Choroid plexus epithelial cell (primary cell): ENCODE data around the gene PIBF1.
"Not testable (repeated sequence)": the region's sequence is repeated elsewhere in the genome, so short reads cannot be mapped to it uniquely, and the experiment has no call there.

Experiments used
- DNase-seq: peaks from one replicate; pipeline ENCODE4 v3.0.0-alpha.2; 2010; ENCODE audit warnings: low read depth
- H3K4me3 ChIP-seq: 2 replicates; pipeline ENCODE4 v1.5.1; 2011; ENCODE audit warnings: low read depth, mild to moderate bottlenecking, control low read depth, low read length, moderate library complexity
- TF ChIP-seq, protein P1 (sequence below): conservative IDR thresholded peaks from 2 replicates; pipeline ENCODE4 v1.5.1; 2011; ENCODE audit warnings: low read depth, mild to moderate bottlenecking, control low read depth, inconsistent platforms, low read length, moderate library complexity

PIBF1 gene

DNA sequence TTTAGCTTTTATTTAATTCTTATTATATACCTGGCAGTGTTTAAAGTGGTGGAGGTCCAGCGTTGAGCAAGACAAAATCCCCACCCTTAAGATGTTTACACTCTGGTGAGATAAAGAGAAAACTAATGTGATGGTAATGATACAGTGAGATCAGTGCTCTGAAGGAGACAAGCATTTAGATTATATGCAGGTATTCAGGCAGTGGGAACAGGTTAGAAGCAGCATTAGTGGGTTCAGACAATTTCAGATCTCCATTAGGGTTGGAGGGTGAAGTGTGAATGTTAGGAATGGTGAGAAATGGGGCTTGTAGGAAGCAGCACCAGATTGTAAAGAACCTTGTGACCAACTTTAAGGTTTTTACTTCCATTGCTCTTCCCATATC is 39.0 kb downstream of the PIBF1 start:
- DNase-seq, result no peak
- H3K4me3 ChIP-seq, result no peak overlapping the region
- TF ChIP-seq, protein P1, sequence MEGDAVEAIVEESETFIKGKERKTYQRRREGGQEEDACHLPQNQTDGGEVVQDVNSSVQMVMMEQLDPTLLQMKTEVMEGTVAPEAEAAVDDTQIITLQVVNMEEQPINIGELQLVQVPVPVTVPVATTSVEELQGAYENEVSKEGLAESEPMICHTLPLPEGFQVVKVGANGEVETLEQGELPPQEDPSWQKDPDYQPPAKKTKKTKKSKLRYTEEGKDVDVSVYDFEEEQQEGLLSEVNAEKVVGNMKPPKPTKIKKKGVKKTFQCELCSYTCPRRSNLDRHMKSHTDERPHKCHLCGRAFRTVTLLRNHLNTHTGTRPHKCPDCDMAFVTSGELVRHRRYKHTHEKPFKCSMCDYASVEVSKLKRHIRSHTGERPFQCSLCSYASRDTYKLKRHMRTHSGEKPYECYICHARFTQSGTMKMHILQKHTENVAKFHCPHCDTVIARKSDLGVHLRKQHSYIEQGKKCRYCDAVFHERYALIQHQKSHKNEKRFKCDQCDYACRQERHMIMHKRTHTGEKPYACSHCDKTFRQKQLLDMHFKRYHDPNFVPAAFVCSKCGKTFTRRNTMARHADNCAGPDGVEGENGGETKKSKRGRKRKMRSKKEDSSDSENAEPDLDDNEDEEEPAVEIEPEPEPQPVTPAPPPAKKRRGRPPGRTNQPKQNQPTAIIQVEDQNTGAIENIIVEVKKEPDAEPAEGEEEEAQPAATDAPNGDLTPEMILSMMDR, result no peak

DNA sequence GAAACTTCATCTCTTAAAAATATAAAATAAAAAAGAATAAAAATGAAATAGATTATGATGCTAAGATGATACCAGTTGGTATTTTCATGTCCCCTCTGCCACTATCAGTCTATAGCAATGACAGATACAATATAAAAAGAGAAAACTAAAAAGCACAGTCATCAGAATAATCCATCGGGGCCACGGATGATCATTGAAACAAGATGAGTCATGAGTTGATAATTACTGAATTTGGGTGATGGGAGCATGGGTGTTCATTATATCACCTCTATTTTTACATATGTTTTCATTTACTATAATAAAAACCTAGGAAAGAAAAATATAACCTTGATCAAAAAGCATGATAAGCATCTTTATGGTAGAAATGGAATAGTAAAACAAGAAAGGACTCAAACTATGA is 41.1 kb downstream of the PIBF1 start:
- DNase-seq, result no peak
- H3K4me3 ChIP-seq, result no peak overlapping the region
- TF ChIP-seq, protein P1, result no peak

DNA sequence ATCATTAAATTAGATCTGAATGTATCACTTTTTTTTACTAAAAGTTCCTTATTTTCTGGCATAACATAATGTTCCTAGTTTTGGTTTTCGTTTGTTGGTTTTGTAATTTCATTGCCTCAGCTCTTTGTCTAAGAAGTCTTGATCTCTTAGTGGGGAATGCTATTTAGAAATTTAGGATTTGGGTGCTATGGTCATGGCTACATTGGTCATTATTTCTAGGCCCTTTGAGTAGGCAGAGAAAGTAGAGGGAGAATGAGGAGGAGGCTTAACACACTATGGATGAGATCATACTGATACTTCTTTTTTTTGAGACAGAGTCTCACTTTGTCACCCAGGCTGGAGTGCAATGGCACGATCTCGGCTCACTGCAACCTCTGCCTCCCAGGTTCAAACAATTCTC is 41.8 kb downstream of the PIBF1 start:
- TF ChIP-seq, protein P1, result no peak
- no peak for DNase-seq
- no peak overlapping the region for H3K4me3 ChIP-seq

DNA sequence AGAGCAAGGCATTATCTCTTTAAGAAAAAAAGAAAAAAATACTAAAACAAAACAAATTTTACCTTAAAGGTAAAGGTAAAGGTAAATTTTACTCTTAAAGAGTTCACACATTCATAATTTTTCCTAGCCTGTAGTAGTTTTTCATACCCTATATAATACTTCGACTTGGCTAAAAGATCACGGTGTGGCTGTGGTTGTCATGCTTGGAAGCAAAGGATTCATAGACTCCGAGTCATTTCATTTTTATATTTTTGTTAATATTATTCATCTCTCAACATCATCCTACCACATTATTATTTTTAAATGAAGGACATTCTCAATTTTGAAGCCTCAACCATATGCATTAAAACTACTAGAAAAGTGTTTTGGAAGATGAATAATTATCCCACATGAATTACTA is 52.7 kb downstream of the PIBF1 start:
- H3K4me3 ChIP-seq, result no peak overlapping the region
- TF ChIP-seq, protein P1, result no peak
- no peak for DNase-seq

DNA sequence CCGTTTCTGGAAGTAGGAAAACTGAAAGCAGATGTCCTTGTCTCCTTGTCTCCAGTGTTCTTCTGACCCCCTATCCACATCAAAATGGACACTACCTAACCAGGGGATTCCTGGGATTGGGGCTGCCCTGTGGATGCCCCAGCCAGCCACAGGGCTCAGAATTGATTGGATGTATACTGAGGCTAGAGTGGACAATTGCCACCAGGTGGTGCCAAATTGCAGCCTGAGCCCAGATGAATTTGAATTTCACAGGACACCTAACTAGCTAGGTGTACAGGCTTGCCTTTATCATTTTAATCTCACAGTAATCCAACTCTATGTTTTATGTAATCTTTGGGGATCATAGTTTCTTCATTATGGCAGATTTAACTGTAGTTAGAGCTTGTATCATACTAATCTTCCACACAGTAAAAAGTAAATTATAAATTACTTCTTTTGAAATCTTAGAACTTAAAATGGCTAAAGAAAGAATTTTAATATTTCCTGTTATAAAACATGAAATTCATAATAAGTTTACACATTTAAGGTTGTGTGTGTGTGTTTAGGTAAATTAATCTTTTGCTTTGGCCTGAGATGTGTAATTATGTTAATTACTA is 58.0 kb downstream of the PIBF1 start:
- peak; percentile 69 for DNase-seq

DNA sequence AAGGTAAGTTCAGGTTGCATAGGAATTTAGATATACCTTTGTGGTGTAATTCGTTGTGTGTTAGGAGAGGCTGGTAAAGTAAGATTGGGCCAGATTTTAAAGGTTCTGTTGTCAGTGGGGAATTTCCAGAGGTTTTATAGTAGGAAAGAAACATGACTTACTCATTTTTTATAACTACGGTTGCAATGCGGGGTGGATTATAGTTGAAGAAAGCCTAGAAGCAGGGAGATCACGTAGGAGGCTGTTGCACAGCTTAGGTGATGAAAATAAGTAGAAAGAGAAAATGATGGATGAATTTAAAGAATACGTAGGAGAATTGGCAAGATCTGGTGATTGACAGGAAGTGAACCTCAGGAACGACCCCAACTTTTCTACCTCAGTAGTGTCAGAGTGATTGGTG is 61.1 kb downstream of the PIBF1 start:
- no peak for DNase-seq

More for the DNA sequence above, 58.0 kb downstream of the PIBF1 start:
- H3K4me3 ChIP-seq, result no peak overlapping the region
- TF ChIP-seq, protein P1, result peak; percentile 87

DNA sequence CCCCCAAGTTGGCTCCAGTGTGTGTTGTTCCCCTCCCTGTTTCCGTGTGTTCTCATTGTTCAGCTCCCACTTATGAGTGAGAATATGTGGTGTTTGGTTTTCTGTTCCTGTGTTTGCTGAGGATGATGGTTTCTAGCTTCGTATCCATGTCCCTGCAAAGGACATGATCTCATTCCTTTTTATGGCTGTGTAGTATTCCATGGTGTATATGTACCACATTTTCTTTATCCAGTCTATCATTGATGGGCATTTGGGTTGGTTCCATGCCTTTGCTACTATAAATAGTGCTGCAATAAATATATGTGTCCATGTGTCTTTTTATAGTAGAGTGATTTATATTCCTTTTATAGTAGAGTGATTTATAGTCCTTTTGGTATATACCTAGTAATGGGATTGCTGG is 63.2 kb downstream of the PIBF1 start:
- H3K4me3 ChIP-seq, DNase-seq: not testable (repeated sequence)

More for the DNA sequence above, 61.1 kb downstream of the PIBF1 start:
- TF ChIP-seq, protein P1, result no peak
- H3K4me3 ChIP-seq, result no peak overlapping the region
